SK-N-SH (cell line): Measurements from ENCODE around the gene XXYLT1. TPM values are rescaled to one million over a fixed set of nuclear protein-coding genes. Genes with fewer than 3 reads are reported as not detected.

Source experiments
- CTCF ChIA-PET: fragments of 300-600, 350-600 bp; formaldehyde crosslinking; extraction: SDS; loops from one replicate; lab custom pipeline; 2021; lab: Yijun Ruan, JAX
- POLR2A ChIA-PET: fragments of 350-600 bp; sonication (Branson Sonifier 250); formaldehyde crosslinking; extraction: SDS; loops from one replicate; lab custom pipeline; 2020; ENCODE audit warnings: antibody characterized with exemption, inconsistent platforms; lab: Yijun Ruan, JAX
- DNase-seq: peaks from one replicate; pipeline ENCODE4 v3.0.0; 2012
- H2AFZ ChIP-seq: fragments of 200-600 bp; sonication (generic); 2 replicates; pipeline ENCODE4 v1.8.1; 2016; ENCODE audit warnings: antibody characterized with exemption, mild to moderate bottlenecking, low read depth
- H3F3A ChIP-seq: fragments of 200-600 bp; sonication (generic); replicated peaks from 2 replicates; pipeline ENCODE3; 2016; ENCODE audit warnings: antibody characterized with exemption, mild to moderate bottlenecking; ENCODE audit not compliant: insufficient read depth
- H3K27ac ChIP-seq, 2 experiments: fragments of 200-500 bp in 1 of 2; fragments of 200-600 bp in 1 of 2; sonication (Bioruptor generic) in 1 of 2; sonication (generic), shearing (Covaris generic) in 1 of 2; 2 replicates each; pipeline versions ENCODE4 v1.5.1 to v1.6.1; 2014 to 2016; ENCODE audit warnings: low read depth in 2 of 2, inconsistent platforms in 1 of 2, low read length in 1 of 2, mild to moderate bottlenecking in 1 of 2, mixed read lengths in 1 of 2
- H3K27me3 ChIP-seq: fragments of 200-600 bp; sonication (generic), shearing (Covaris generic); 2 replicates; pipeline ENCODE4 v1.6.1; 2016; ENCODE audit warnings: mixed run types; ENCODE audit not compliant: insufficient read depth
- H3K36me3 ChIP-seq, 2 experiments: fragments of 200-500 bp in 1 of 2; fragments of 200-600 bp in 1 of 2; sonication (Bioruptor generic) in 1 of 2; sonication (generic) in 1 of 2; replicated peaks in 1 of 2; 2 replicates each; pipeline versions ENCODE3 to v1.5.1; 2014 to 2016; ENCODE audit warnings: low read length in 1 of 2, mild to moderate bottlenecking in 1 of 2; ENCODE audit not compliant: insufficient read depth in 2 of 2, control insufficient read depth in 1 of 2
- H3K4me1 ChIP-seq, 2 experiments: fragments of 200-500 bp in 1 of 2; fragments of 200-600 bp in 1 of 2; sonication (Bioruptor generic) in 1 of 2; sonication (generic), shearing (Covaris generic) in 1 of 2; 2 replicates each; pipeline versions ENCODE4 v1.5.1 to v1.6.1; 2014 to 2016; ENCODE audit warnings: low read depth in 1 of 2, low read length in 1 of 2, mixed run types in 1 of 2; ENCODE audit not compliant: insufficient read depth in 2 of 2, control insufficient read depth in 1 of 2
- H3K4me2 ChIP-seq: fragments of 200-600 bp; sonication (generic), shearing (Covaris generic); 2 replicates; pipeline ENCODE4 v1.6.1; 2017; ENCODE audit warnings: mixed run types
- H3K4me3 ChIP-seq, 2 experiments: fragments of 200-500 bp in 1 of 2; fragments of 200-600 bp in 1 of 2; sonication (Bioruptor generic) in 1 of 2; sonication (generic), shearing (Covaris generic) in 1 of 2; 2 replicates each; pipeline versions ENCODE4 v1.5.1 to v1.8.1; 2014 to 2016; ENCODE audit warnings: low read depth in 2 of 2, inconsistent platforms in 1 of 2, low read length in 1 of 2, mild to moderate bottlenecking in 1 of 2, mixed read lengths in 1 of 2, moderate library complexity in 1 of 2
- H3K79me2 ChIP-seq: fragments of 200-600 bp; sonication (generic); 2 replicates; pipeline ENCODE4 v1.8.1; 2017; ENCODE audit warnings: mild to moderate bottlenecking; ENCODE audit not compliant: insufficient read depth
- H3K9ac ChIP-seq: fragments of 200-600 bp; sonication (generic); 2 replicates; pipeline ENCODE4 v1.6.1; 2017; ENCODE audit warnings: mixed run types
- H3K9me2 ChIP-seq: fragments of 200-600 bp; sonication (generic); 2 replicates; pipeline ENCODE4 v1.6.1; 2017; ENCODE audit warnings: mixed run types
- H3K9me3 ChIP-seq: fragments of 200-600 bp; sonication (generic); 2 replicates; pipeline ENCODE4 v1.6.1; 2017; ENCODE audit warnings: mixed run types, mild to moderate bottlenecking, moderate library complexity
- H4K20me1 ChIP-seq: fragments of 200-600 bp; sonication (generic); 2 replicates; pipeline ENCODE4 v1.6.1; 2017; ENCODE audit warnings: mild to moderate bottlenecking, mixed run types; ENCODE audit not compliant: insufficient read depth
- ELF1 ChIP-seq: IDR thresholded peaks from 2 replicates; pipeline ENCODE4 v1.4.0; 2012
- EZH2phosphoT487 ChIP-seq: fragments of 200-600 bp; sonication (generic); IDR thresholded peaks from 2 replicates; pipeline ENCODE4 v1.6.1; 2017; ENCODE audit warnings: low read depth, mixed run types, mild to moderate bottlenecking, antibody characterized with exemption, moderate library complexity, borderline replicate concordance
- GATA2 ChIP-seq: sonication (generic); formaldehyde crosslinking; IDR thresholded peaks from 2 replicates; pipeline ENCODE4 v1.5.0; 2020; ENCODE audit warnings: mild to moderate bottlenecking, missing genetic modification reagents
- JUND ChIP-seq: IDR thresholded peaks from 2 replicates; pipeline ENCODE4 v1.4.0; 2012
- MAX ChIP-seq: IDR thresholded peaks from 2 replicates; pipeline ENCODE4 v1.4.0; 2012; ENCODE audit warnings: low read depth
- MXI1 ChIP-seq: IDR thresholded peaks from 2 replicates; pipeline ENCODE4 v1.6.1; 2012; ENCODE audit warnings: mild to moderate bottlenecking, low read depth, low read length, improper control_type of control experiment
- PBX3 ChIP-seq: IDR thresholded peaks from 2 replicates; pipeline ENCODE4; 2012
- RAD21 ChIP-seq: IDR thresholded peaks from 2 replicates; pipeline ENCODE4 v1.6.1; 2012; ENCODE audit warnings: mild to moderate bottlenecking, low read length
- REST ChIP-seq: IDR thresholded peaks from 2 replicates; pipeline ENCODE4 v1.6.1; 2012; ENCODE audit warnings: mild to moderate bottlenecking, low read depth, low read length, moderate library complexity
- RFX5 ChIP-seq: IDR thresholded peaks from 2 replicates; pipeline ENCODE4 v1.6.1; 2012; ENCODE audit warnings: mild to moderate bottlenecking, improper control_type of control experiment, low read length
- RXRA ChIP-seq: IDR thresholded peaks from 2 replicates; pipeline ENCODE4 v1.4.0; 2012; ENCODE audit warnings: low read depth, mild to moderate bottlenecking, borderline replicate concordance
- SIN3A ChIP-seq: IDR thresholded peaks from 2 replicates; pipeline ENCODE4 v1.6.1; 2012; ENCODE audit warnings: low read depth, mild to moderate bottlenecking, low read length, moderate library complexity, borderline replicate concordance
- SMC3 ChIP-seq: IDR thresholded peaks from 2 replicates; pipeline ENCODE4 v1.6.1; 2012; ENCODE audit warnings: low read depth, low read length, improper control_type of control experiment
- TAF1 ChIP-seq: IDR thresholded peaks from 2 replicates; pipeline ENCODE4 v1.6.1; 2012; ENCODE audit warnings: low read depth, mild to moderate bottlenecking, low read length, moderate library complexity, borderline replicate concordance
- TCF12 ChIP-seq: IDR thresholded peaks from 2 replicates; pipeline ENCODE4 v1.4.0; 2012
- TEAD4 ChIP-seq: IDR thresholded peaks from 2 replicates; pipeline ENCODE4 v1.4.0; 2012; ENCODE audit warnings: mild to moderate bottlenecking, borderline replicate concordance; ENCODE audit not compliant: insufficient read depth
- YY1 ChIP-seq: IDR thresholded peaks from 2 replicates; pipeline ENCODE4 v1.4.0; 2012; ENCODE audit warnings: low read depth, mild to moderate bottlenecking
- WGBS: methylation state at CpG from one replicate; pipeline ENCODE4 v1.1.6; 2017; ENCODE audit warnings: low lambda C conversion rate; 5-methylcytosine and 5-hydroxymethylcytosine counted together
- polyA plus RNA-seq, 3 experiments: library from polyadenylated mRNA; depleted of rRNA; stranded (reverse); fragments of >200 nt; gene quantifications; 2 replicates each; pipeline ENCODE4 v1.2.3, GENCODE V29; 2012
- TF ChIP-seq, protein P1 (sequence below): IDR thresholded peaks from 2 replicates; pipeline ENCODE4 v1.4.0; 2012; ENCODE audit warnings: low read depth, borderline replicate concordance
- TF ChIP-seq, protein P2 (sequence below): IDR thresholded peaks from 2 replicates; pipeline ENCODE4 v1.4.0; 2012; ENCODE audit warnings: low read depth, borderline replicate concordance

The XXYLT1 gene
- polyA plus RNA-seq, 1 of the 3 experiments (the other 2 are of a cell fraction) = 22.6 TPM

DNA sequence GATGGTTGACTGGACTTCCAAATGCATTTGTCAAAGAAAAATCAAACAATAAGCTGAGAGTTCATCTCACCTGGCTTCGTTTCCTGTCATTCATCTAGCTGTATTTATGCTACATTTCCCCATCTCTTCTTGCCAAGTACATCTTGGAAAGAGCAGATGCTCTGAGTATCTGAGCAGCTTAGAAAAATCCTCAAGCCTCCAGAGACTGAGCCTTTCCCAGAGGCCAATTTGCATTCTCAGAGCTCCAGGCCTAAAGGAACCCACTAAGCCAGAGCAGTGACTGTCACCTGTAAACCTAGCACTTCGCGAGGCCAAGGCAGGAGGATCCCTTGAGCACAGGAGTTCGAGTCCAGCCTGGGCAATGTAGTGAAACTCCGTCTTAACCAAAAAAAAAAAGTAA is 100.5 kb downstream of the XXYLT1 start:
- Histone ChIP-seq H3K79me2 (no peaks in the 10 kb centered on the region), H3K9me3 (no peaks in the 10 kb centered on the region), H3K9ac (no peak overlapping the region), H3K27me3 (no peaks in the 10 kb centered on the region), H3F3A (no peaks in the 10 kb centered on the region), H4K20me1 (no peaks in the 10 kb centered on the region), H3K4me1 (peaks cover 0 to 11% of the 10 kb centered on the region in 2 experiments; a peak in 1 of 4 replicates), H3K9me2 (no peaks in the 10 kb centered on the region), H3K4me2 (no peak overlapping the region), H3K27ac (no peak overlapping the region), H3K4me3 (no peak overlapping the region), H3K36me3 (no peaks in the 10 kb centered on the region), H2AFZ (no peak overlapping the region)
- WGBS = 100% methylated on average over 5 of the region's 5 CpGs
- ChIA-PET CTCF (no interaction called here), POLR2A (no interaction called here)
- TF ChIP-seq MAX (no peak), SMC3 (no peak), RXRA (no peak), YY1 (no peak), TCF12 (no peak), ELF1 (no peak), RFX5 (no peak), REST (no peak), RAD21 (no peak), GATA2 (CRISPR knock-in tag) (no peak), SIN3A (no peak), TEAD4 (no peak), MXI1 (no peak), JUND (no peak), EZH2phosphoT487 (no peak), TAF1 (no peak), PBX3 (no peak)
- TF ChIP-seq, protein P1, sequence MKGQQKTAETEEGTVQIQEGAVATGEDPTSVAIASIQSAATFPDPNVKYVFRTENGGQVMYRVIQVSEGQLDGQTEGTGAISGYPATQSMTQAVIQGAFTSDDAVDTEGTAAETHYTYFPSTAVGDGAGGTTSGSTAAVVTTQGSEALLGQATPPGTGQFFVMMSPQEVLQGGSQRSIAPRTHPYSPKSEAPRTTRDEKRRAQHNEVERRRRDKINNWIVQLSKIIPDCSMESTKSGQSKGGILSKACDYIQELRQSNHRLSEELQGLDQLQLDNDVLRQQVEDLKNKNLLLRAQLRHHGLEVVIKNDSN = no peak
- TF ChIP-seq, protein P2, sequence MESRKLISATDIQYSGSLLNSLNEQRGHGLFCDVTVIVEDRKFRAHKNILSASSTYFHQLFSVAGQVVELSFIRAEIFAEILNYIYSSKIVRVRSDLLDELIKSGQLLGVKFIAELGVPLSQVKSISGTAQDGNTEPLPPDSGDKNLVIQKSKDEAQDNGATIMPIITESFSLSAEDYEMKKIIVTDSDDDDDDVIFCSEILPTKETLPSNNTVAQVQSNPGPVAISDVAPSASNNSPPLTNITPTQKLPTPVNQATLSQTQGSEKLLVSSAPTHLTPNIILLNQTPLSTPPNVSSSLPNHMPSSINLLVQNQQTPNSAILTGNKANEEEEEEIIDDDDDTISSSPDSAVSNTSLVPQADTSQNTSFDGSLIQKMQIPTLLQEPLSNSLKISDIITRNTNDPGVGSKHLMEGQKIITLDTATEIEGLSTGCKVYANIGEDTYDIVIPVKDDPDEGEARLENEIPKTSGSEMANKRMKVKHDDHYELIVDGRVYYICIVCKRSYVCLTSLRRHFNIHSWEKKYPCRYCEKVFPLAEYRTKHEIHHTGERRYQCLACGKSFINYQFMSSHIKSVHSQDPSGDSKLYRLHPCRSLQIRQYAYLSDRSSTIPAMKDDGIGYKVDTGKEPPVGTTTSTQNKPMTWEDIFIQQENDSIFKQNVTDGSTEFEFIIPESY = no peak
- DNase-seq = no peak
